Endometrial microvascular endothelial cells (primary cell): ENCODE results near the gene RNF220. TPM values are rescaled to one million over a fixed set of nuclear protein-coding genes. Genes with fewer than 3 reads are reported as not detected.

ENCODE experiments used
- in situ Hi-C: cut with HindIII; loops from 2 replicates; pipeline ENCODE4 v1.10.0; 2017; ENCODE audit warnings: low sequenced_read_pairs, low pct_unique_long_range_greater_than_20kb; ENCODE audit errors: inconsistent ontology term
- total RNA-seq: library from RNA; depleted of rRNA; stranded (reverse); fragments of >200 nt; gene quantifications from one replicate; pipeline ENCODE4 v1.2.3, GENCODE V29; 2015; ENCODE audit errors: inconsistent ontology term

The RNF220 gene
- total RNA-seq, 1 donor from 2014 or later: 112 TPM

GRCh38 chr1:44405798-44406736, 1.0 kb downstream of the RNF220 start:
- in situ Hi-C loops: no loop called here

- in situ Hi-C loops: no loop called here
Observed at GRCh38 chr1:44406737-44407429, 1.8 kb downstream of the RNF220 start.

GRCh38 chr1:44407430-44408211, 2.6 kb downstream of the RNF220 start:
- in situ Hi-C loops: no loop called here

GRCh38 chr1:44408212-44408582, 3.1 kb downstream of the RNF220 start:
- in situ Hi-C loops: no loop called here

- in situ Hi-C loops: no loop called here
Observed at GRCh38 chr1:44408632-44409602, 3.9 kb downstream of the RNF220 start.

GRCh38 chr1:44409757-44410156, 4.7 kb downstream of the RNF220 start:
- in situ Hi-C loops: no loop called here

- in situ Hi-C loops: no loop called here
Observed at GRCh38 chr1:44411861-44412260, 6.8 kb downstream of the RNF220 start.

GRCh38 chr1:44412601-44413000, 7.5 kb downstream of the RNF220 start:
- in situ Hi-C loops: no loop called here

- in situ Hi-C loops: no loop called here
Observed at GRCh38 chr1:44413740-44414139, 8.7 kb downstream of the RNF220 start.

- in situ Hi-C loops: no loop called here
Observed at GRCh38 chr1:44415013-44415412, 10.0 kb downstream of the RNF220 start.

GRCh38 chr1:44416408-44416807, 11.4 kb downstream of the RNF220 start:
- in situ Hi-C loops: no loop called here

- in situ Hi-C loops: no loop called here
Observed at GRCh38 chr1:44417351-44418021, 12.4 kb downstream of the RNF220 start.

- in situ Hi-C loops: no loop called here
Observed at GRCh38 chr1:44418022-44418673, 13.1 kb downstream of the RNF220 start.

- in situ Hi-C loops: no loop called here
Observed at GRCh38 chr1:44419901-44420300, 14.8 kb downstream of the RNF220 start.

GRCh38 chr1:44420535-44420934, 15.5 kb downstream of the RNF220 start:
- in situ Hi-C loops: no loop called here

GRCh38 chr1:44421446-44421884, 16.4 kb downstream of the RNF220 start:
- in situ Hi-C loops: no loop called here

GRCh38 chr1:44422161-44422560, 17.1 kb downstream of the RNF220 start:
- in situ Hi-C loops: no loop called here
